Superior temporal gyrus (tissue), 1 donor: ENCODE measurements around the gene SPHK1.

Source experiments
- DNase-seq: peaks from one replicate; pipeline ENCODE4 v3.0.0-alpha.2; 2016; ENCODE audit errors: extremely low spot score

SPHK1 gene

GRCh38 chr17:76363107-76363842, 21.1 kb upstream of the SPHK1 start:
- DNase-seq: no peak

- no peak for DNase-seq
These were observed 19.0 kb upstream of the SPHK1 start for GRCh38 chr17:76365256-76365903.

- no peak for DNase-seq
These were observed 18.2 kb upstream of the SPHK1 start for GRCh38 chr17:76366247-76366646.

- DNase-seq: no peak
These were observed 16.8 kb upstream of the SPHK1 start for GRCh38 chr17:76367642-76368041.

GRCh38 chr17:76368545-76368944, 15.9 kb upstream of the SPHK1 start:
- no peak for DNase-seq

GRCh38 chr17:76369379-76369778, 15.0 kb upstream of the SPHK1 start:
- DNase-seq: no peak

GRCh38 chr17:76369804-76370203, 14.6 kb upstream of the SPHK1 start:
- no peak for DNase-seq

- DNase-seq: no peak
These were observed 14.0 kb upstream of the SPHK1 start for GRCh38 chr17:76370261-76370993.

GRCh38 chr17:76371656-76372628, 12.5 kb upstream of the SPHK1 start:
- DNase-seq: no peak

GRCh38 chr17:76376318-76377133, 7.9 kb upstream of the SPHK1 start:
- no peak for DNase-seq

GRCh38 chr17:76378548-76379274, 5.7 kb upstream of the SPHK1 start:
- no peak for DNase-seq

GRCh38 chr17:76379275-76379641, 5.2 kb upstream of the SPHK1 start:
- DNase-seq: no peak

GRCh38 chr17:76379646-76380376, 4.6 kb upstream of the SPHK1 start:
- no peak for DNase-seq

GRCh38 chr17:76381633-76382350, 2.6 kb upstream of the SPHK1 start:
- no peak for DNase-seq

GRCh38 chr17:76382351-76382802, 2.0 kb upstream of the SPHK1 start:
- no peak for DNase-seq

- no peak for DNase-seq
These were observed 1.4 kb upstream of the SPHK1 start for GRCh38 chr17:76382803-76383545.

GRCh38 chr17:76383546-76384221, 725 bp upstream of the SPHK1 start:
- no peak for DNase-seq
